Ishikawa (cell line): ENCODE data around the gene CCDC169.

Source experiments
- CEBPB ChIP-seq: IDR thresholded peaks from 2 replicates; pipeline ENCODE4 v1.6.1; 2012
- CREB1 ChIP-seq: IDR thresholded peaks from 2 replicates; pipeline ENCODE4 v1.6.1; 2012; ENCODE audit warnings: low read depth
- EGR1 ChIP-seq: IDR thresholded peaks from 2 replicates; pipeline ENCODE4 v1.6.1; 2012
- EP300 ChIP-seq: IDR thresholded peaks from 2 replicates; pipeline ENCODE4 v1.6.1; 2012; ENCODE audit warnings: borderline replicate concordance
- FOXM1 ChIP-seq: IDR thresholded peaks from 2 replicates; pipeline ENCODE4 v1.6.1; 2012; ENCODE audit warnings: low read depth, borderline replicate concordance
- MAX ChIP-seq: IDR thresholded peaks from 2 replicates; pipeline ENCODE4 v1.6.1; 2012
- NFIC ChIP-seq: IDR thresholded peaks from 2 replicates; pipeline ENCODE4 v1.6.1; 2012
- RAD21 ChIP-seq: IDR thresholded peaks from 2 replicates; pipeline ENCODE4 v1.6.1; 2012; ENCODE audit warnings: low read depth
- REST ChIP-seq: IDR thresholded peaks from 2 replicates; pipeline ENCODE4 v1.6.1; 2012; ENCODE audit warnings: low read depth, mild to moderate bottlenecking
- TAF1 ChIP-seq: IDR thresholded peaks from 2 replicates; pipeline ENCODE4 v1.6.1; 2012; ENCODE audit warnings: low read depth, mild to moderate bottlenecking
- TCF12 ChIP-seq: IDR thresholded peaks from 2 replicates; pipeline ENCODE4 v1.6.1; 2012; ENCODE audit warnings: low read depth
- TEAD4 ChIP-seq: IDR thresholded peaks from 2 replicates; pipeline ENCODE4 v1.6.1; 2012
- USF1 ChIP-seq: IDR thresholded peaks from 2 replicates; pipeline ENCODE4 v1.6.1; 2012
- YY1 ChIP-seq: IDR thresholded peaks from 2 replicates; pipeline ENCODE4 v1.6.1; 2012; ENCODE audit warnings: low read depth
- ZBTB7A ChIP-seq: IDR thresholded peaks from 2 replicates; pipeline ENCODE4 v1.6.1; 2012; ENCODE audit warnings: low read depth

CCDC169 gene

DNA sequence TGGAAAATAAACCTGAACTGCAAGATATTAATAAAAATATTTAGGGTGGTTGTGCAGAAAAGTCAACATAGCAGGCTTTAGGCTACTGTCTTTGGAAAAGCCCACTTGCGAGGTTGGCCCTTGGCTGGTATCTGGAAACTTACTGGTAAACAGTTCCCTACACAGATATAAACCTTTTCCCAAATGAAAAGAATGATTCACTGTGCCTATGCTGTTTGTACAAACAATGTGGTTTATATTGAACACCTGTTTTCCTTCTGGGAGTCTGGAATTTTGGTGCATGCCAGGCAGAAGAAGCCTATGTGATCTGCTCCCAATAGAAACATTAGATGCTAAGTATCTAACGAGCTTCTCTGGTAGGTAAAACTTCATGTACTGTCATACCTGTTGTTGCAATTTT, 53.5 kb downstream of the CCDC169 start:
- TF ChIP-seq CEBPB = no peak
- TF ChIP-seq YY1 = no peak
- TF ChIP-seq TEAD4 = no peak
- TF ChIP-seq USF1 = no peak
- TF ChIP-seq RAD21 = no peak
- TF ChIP-seq ZBTB7A = no peak
- TF ChIP-seq NFIC = no peak
- no peak for TF ChIP-seq MAX
- TF ChIP-seq EP300 = no peak
- no peak for TF ChIP-seq EGR1
- TF ChIP-seq FOXM1 = no peak
- TF ChIP-seq TCF12 = no peak

- TF ChIP-seq RAD21 (no peak), TCF12 (no peak), CREB1 (no peak), YY1 (no peak), EGR1 (no peak), TAF1 (no peak), FOXM1 (no peak), ZBTB7A (no peak), USF1 (no peak)
Observed at GRCh38 chr13:36242761-36243160, 54.9 kb downstream of the CCDC169 start.

DNA sequence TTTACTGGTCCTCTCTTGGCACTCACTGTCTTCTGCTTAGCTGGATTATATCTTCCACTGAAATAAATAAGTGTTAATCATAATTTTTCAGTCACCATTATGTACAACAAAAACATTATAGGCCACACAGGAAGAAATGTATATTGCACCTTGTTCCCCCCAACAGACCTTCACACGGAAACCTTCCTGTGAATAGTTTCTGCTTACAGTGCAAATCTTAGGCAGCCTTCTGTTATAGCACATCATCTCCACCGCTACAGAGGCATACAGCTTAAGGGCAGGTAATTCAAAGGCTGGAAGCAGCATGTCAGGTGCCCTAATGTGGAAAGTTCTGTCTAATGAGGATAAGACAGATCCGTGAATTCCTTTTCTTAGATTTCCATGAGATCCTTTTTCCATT, 66.4 kb downstream of the CCDC169 start:
- TF ChIP-seq MAX = no peak
- no peak for TF ChIP-seq TEAD4

GRCh38 chr13:36224730-36225129, 72.9 kb downstream of the CCDC169 start:
- no peak for TF ChIP-seq FOXM1
- TF ChIP-seq NFIC = no peak
- TF ChIP-seq TEAD4 = no peak

GRCh38 chr13:36219883-36220282, 77.7 kb downstream of the CCDC169 start:
- TF ChIP-seq EP300 (no peak), USF1 (no peak), REST (no peak), EGR1 (no peak), CEBPB (no peak), TCF12 (no peak), FOXM1 (no peak)

DNA sequence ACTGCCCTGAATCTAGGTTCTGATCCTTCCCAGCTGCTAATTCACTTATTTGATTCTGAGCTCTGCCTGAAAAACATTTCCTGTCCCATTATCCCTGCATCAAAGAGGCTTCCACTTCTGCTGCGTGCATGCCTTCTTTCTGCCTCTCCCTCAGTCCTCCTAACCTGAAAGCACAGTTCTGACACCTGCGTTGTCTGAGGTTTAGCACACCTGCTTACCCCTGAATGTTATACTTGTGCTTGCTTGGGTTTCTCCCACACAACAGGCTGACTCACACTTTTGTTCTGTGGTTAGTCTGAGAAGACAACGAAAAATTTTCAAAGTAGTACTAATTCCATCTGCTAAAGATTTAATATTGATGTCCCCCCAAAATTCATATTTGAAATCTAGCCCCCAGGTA, 80.2 kb downstream of the CCDC169 start:
- TF ChIP-seq TEAD4 (no peak), ZBTB7A (no peak), EGR1 (no peak), CREB1 (no peak), YY1 (no peak), EP300 (no peak), MAX (no peak)

DNA sequence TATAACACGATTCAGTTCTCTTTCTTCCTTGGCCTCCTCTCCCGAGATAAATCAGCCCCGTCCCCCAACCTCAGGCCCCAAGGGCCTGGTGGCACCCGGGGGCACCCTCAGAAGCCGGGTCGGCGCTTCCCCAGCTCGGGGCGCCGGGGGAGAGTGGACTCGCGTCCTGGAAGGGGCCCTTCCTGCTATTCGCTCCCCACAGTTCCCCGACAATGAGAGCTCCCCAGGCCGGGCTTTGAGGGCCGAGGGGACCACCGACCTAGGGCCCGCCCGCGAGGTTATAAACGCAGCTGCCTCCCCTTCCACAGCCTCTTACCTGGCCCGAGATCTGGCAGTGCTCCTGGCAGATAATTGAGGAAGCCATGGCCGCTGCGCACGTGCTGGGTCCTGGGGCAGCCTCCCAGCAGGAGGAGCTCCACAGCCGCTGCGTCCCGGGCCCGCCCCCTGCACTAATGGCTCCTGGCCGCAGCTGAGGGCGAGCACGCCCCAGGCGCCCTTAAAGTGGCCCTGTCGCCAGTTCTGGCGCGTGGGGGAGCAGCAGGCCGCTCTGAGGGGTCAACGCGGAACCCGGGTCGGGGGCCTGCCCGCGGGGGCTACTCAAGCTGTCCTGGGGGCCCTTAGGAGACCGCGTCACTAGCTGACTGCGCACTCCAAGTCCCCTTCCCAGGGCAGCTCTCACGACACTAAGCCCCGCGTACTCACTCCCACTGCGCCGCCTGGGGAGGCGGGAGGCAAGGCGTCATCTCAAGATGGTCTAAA, 83.3 kb downstream of the CCDC169 start, which contains the start of gene SOHLH2:
Gene SOHLH2 (minus strand): TSS at position 394 of the 759 bp plus-strand sequence. CDS start 30 bp downstream, at position 364.
- TF ChIP-seq FOXM1 (no peak), TEAD4 (no peak), EGR1 (no peak), NFIC (no peak), CEBPB (no peak), TAF1 (no peak), CREB1 (no peak), EP300 (no peak), REST (no peak), TCF12 (no peak), YY1 (no peak), ZBTB7A (no peak), USF1 (no peak), MAX (no peak), RAD21 (no peak)
